PC-9 (cell line): ENCODE results near the gene ASB10.

Experiments used
- CTCF ChIP-seq: fragments of 200-600 bp; sonication (generic); conservative IDR thresholded peaks from 2 replicates; pipeline ENCODE4 v1.6.1; 2017; ENCODE audit warnings: mixed run types, antibody characterized with exemption, mild to moderate bottlenecking, moderate library complexity
- EZH2 ChIP-seq: fragments of 200-600 bp; sonication (generic); IDR thresholded peaks from 2 replicates; pipeline ENCODE4 v1.8.0; 2017; ENCODE audit warnings: antibody characterized with exemption, low read depth

- TF ChIP-seq CTCF (no peak), EZH2 (no peak)
These were observed 7.1 kb downstream of the ASB10 start for GRCh38 chr7:151179946-151180345.
